Midbrain (tissue), 1 donor: ENCODE results near the gene LBX1.

Experiments used
- DNase-seq: peaks from one replicate; lab custom pipeline; 2025; lab: John Stamatoyannopoulos, UW

Gene LBX1, protein sequence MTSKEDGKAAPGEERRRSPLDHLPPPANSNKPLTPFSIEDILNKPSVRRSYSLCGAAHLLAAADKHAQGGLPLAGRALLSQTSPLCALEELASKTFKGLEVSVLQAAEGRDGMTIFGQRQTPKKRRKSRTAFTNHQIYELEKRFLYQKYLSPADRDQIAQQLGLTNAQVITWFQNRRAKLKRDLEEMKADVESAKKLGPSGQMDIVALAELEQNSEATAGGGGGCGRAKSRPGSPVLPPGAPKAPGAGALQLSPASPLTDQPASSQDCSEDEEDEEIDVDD

GRCh38 chr10:101229266-101230182 is at the start of gene LBX1:
LBX1 (minus strand) TSS chr10:101229463; CDS start chr10:101228815, 648 bp downstream.
- no peak for DNase-seq

DNA sequence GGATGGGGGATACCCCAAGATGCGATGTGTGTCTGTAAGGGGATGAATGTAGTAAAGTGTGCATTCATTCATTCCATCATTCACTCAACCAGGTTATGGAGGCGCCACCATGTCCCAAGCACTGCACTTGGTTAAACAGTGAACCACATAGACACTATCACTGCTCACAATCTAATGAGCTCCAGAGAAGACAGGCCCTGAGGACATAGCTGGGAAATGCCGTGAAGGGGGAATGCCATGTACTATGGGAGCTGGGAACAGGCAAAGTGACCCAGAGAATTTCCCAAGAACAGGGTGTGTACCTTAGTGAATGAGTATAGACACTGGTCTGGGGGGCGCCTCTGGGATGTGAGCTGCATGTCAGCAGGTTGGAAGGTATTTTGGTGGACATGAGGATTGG is 44.5 kb upstream of the LBX1 start:
- no peak for DNase-seq

DNA sequence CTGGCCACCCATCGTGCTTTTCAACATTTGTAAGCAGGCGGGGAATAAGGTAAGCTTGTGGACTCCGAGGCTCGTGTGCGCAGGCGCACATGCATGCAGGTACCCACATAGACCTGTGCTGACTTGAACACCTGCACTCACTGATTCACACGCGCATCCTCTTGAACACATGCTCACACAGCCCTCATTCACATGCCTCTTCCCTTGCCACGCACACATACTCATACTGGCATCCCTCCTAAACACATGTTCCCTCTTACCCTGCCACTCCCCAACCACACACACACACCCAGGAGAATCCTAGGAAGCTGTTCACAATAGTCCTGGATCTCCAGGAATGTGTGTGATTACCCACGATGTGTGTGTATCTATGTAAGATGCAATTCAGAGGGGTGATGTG is 44.1 kb upstream of the LBX1 start:
- DNase-seq: no peak

DNA sequence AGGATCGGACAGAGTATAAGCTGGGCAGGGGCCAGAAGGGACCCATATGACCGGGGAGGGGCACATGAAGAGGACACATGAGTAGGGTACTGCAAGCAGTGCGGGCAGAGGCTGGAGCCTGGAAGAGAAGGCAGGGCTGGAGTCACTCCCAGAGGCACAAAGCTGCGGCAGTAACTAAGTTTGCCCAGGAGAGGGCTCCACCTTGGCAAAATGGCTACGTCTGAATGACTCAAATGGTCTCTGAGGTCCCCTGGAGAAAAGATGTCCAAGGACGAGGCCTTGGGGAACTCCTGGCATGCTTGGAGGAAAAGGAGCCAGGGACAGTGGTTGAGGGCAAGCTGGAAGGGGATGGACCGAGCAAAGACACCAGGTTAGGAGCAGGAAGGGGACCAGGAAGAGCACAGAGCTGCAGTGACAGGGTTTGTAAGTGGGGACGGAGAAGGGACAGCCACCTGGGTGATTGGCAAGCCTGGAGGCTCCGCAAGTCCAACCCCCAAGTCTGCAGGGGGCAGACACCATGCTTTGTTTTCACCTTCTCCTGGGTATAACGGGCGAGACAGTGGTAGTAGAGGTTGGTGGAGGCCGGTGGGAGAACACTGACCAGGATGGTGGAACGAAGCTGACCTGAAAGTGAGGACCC is 43.1 kb upstream of the LBX1 start:
- DNase-seq: peak; percentile 64

- no peak for DNase-seq
Measured at GRCh38 chr10:101270763-101271162, 41.5 kb upstream of the LBX1 start.

DNA sequence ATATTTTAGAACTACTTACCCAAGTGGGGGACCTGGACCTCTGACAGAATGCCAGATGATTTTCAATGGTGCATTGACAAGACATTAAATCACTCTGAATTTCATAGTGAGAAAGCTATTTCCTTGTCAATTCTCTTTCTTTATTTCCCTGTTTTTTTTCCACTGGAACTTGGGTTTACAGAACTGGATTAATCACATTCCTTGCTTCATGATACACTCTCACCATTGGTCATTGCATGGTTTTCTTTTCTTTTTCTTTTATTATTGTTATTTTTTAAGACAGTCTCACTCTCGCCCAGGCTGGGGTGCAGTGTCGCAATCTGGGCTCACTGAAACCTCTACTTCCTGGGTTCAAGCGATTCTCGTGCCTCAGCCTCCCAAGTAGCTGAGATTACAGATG is 38.5 kb upstream of the LBX1 start:
- DNase-seq: no peak

DNA sequence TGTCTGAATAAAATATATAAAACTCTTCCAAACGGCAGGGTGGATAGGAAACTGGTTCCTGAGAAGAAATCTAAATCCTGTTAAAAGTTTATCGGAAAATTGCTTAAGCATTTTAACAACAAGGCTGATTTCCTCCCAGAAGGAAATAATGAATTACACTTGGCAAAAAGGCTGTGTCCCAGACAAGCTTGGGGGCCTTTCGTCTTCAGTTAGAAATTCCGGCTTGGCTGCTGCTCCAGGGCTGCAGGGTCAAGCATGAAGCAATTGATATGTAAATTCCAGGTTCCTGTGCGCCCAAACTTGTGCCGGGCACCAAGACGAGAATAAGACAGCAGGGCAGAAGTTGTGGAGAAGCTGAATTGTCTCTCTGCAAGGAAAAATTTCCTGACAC is 38.0 kb upstream of the LBX1 start:
- DNase-seq: no peak

- no peak for DNase-seq
Measured at GRCh38 chr10:101266381-101267289, 37.4 kb upstream of the LBX1 start.

DNA sequence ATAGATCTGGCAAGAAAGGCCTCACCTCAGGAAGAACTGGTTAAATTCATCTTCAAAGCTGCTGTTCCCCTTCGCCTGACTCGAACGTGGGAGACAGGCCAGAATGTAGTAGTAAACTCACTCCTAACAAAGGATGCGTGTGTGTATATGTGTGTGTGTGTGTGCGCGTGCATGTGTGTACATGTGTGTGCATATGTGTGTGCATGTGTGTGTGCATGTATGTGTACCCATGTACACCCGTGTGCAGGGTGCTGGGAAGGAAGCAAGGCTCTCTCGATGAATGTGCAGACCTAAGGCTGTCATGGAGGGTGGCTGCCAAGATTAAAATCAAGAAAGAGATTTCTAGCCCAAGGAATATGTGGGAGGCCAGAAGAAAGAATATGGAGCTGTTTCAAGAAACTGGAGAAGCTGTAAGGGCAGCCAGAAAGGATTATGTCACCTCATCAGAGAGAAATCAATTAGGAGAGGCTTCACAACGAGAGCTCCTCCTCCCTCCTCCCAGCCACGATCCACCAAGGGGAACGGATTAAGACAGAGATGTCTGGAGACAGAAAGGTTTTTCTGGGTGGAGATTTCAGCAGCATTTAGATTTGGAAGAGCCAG is 34.0 kb upstream of the LBX1 start:
- no peak for DNase-seq

DNA sequence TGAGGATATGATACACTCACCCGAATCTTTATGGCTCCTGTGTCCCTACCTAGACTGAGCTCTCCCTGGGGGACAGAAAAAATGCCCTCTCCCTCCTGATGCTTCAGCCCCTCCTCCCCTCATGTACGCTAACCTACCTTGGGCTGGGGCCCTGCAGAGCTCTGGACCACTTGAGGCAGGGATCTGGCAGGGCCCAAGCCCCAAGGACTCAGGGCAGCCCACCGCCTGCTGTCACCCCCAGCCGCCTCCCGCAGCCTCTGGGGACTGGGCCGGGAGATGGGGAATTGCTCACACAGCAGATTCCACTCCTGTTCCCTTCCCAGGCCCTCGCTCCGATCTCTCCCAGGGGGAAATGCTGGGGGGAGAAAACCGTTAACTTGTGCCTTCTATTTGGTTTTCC is 32.9 kb upstream of the LBX1 start:
- no peak for DNase-seq

DNA sequence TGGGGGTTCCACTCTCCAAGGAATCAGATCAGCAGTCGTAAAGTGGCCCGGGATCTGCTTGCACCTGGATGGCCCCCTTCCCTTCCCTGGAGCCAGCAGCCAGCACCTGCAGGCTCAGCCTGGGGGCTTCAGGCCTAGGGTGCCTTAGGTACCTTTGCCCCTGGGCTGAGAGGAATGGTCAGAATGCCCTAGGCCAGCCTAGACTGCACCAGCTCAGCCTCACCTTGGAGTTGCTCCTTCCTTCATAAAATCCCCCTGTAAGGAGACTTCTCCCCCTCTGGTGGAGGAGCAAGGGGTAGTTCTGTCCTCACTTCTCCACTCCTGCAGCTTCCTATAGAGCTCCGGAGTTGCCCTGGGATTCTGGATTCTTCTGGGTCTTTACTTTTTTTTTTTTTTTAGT is 32.4 kb upstream of the LBX1 start:
- no peak for DNase-seq

- DNase-seq: no peak
Measured at GRCh38 chr10:101260764-101261481, 31.7 kb upstream of the LBX1 start.

DNA sequence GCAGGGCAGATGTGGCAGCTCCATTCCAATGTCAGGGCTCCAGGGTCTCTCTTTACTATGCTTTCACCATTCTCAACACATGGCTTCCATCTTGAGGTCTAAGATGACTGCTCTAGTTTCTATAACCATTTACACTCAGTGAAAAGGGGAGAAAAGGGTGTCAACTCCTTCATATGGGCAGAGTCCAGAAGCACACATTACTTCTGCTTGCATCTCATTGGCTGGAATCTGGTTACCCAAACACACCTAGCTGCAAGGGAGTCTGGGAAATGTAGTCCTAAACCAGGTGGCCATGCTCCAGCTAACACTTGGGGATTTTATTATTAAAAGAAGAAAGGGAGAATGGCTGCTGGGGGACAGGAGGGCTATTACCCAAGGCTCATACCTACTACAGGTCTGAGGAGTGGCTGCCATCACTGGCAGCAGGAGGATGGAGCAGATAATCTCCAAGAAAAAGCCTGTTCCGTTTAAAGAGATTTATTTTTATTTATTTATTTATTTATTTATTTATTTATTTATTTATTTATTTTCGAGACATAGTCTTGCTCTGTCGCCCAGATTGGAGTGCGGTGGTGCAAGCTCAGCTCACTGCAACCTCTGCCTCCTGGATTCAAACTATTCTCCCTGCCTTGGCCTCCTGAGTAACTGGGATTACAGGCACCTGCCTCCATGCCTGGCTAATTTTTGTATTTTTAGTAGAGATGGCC is 29.1 kb upstream of the LBX1 start:
- no peak for DNase-seq

GRCh38 chr10:101257491-101257890 is 28.2 kb upstream of the LBX1 start:
- DNase-seq: no peak

DNA sequence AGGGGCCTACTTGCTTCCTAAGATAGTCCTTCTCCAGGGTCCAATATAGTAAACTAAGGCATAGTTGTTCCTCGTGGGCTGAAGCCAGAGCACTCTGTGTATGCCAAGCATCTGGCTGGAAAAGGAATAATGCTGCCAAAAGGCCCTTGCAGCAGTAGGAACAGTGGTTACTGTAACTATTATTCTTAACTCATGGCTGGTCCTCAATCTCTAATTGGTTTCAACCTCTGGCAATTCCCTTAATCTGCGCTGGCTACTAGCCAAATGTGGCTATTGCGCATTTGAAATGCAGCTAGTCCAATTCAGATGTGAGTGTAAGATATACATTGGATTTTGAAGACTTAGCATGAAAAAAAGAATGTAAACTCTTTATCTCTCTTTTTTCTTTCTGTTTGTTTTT is 27.8 kb upstream of the LBX1 start:
- DNase-seq: no peak

GRCh38 chr10:101256387-101256786 is 27.1 kb upstream of the LBX1 start:
- DNase-seq: no peak

DNA sequence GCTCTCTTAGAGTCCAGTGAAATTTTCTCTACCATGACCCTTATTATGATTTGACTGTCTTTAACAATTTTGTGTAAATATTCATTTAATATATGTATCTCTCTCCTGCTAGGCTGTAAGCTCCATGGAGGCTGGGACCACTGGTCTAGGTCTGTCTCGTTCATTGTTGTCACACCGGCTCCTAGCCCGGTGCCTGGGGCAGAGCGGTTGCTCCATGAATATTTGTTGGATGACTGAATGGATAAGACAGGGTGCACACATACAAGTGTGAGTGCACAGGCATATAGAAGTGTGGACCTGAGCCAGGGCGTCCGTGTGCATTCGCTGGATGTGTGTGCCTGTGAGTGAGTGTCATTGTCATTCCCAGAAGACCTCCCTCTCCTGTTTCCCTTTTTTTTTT is 20.9 kb upstream of the LBX1 start:
- no peak for DNase-seq

- DNase-seq: no peak
Measured at GRCh38 chr10:101249171-101249581, 19.9 kb upstream of the LBX1 start.

DNA sequence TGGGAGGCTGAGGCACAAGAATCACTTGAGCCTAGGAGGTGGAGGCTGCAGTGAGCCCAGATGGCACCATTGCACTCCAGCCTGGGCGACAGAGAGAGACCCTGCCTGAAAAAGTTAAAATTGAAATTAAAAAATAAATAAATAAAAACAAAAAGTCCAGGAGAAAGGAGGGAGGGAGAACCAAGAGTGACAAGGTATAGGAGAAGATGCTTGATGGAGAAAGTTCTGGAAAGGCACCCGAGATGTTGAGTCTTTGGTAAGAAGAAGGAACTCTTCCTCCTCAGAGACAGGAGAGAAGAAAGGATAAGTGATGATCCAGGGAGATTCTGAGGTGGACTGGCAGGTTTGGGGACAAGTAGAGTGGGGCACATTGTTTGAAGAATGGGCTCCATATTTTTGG is 17.4 kb upstream of the LBX1 start:
- DNase-seq: no peak
